IMR-90 (cell line): Measurements from ENCODE around the gene HNRNPUL1. TPM values are rescaled to one million over a fixed set of nuclear protein-coding genes. Genes with fewer than 3 reads are reported as not detected.

ENCODE experiments used
- ATAC-seq: fragments of 200-7000 bp; cut with Tn5 transposase; 2 replicates; pipeline ENCODE4 v1.9.1; 2020; ENCODE audit warnings: low read depth, mild to moderate bottlenecking, moderate library complexity
- BruUV-seq: library from RNA; stranded (reverse); fragments of 400-500 nt; replicated peaks from 2 replicates; lab custom pipeline; 2021; lab: Mats Ljungman, UMichigan
- CTCF ChIA-PET: fragments of 300-600 bp; formaldehyde crosslinking; extraction: SDS; loops from one replicate; lab custom pipeline; 2021; ENCODE audit warnings: antibody characterized with exemption; lab: Yijun Ruan, JAX
- POLR2A ChIA-PET: fragments of 300-600 bp; sonication (Branson Sonifier 250); formaldehyde crosslinking; loops from one replicate; lab custom pipeline; 2022; ENCODE audit warnings: antibody characterized with exemption; ENCODE audit not compliant: unreplicated experiment; lab: Charles Lee
- DNase-seq: peaks from one replicate; pipeline ENCODE4 v3.0.0; 2013
- H2AFZ ChIP-seq: replicated peaks from 2 replicates; pipeline ENCODE3; 2013; ENCODE audit warnings: low read length, mild to moderate bottlenecking; ENCODE audit not compliant: poor library complexity
- H2AK5ac ChIP-seq: 2 replicates; pipeline ENCODE4 v1.6.1; 2013; ENCODE audit warnings: low read depth, low read length, inconsistent platforms
- H2AK9ac ChIP-seq: replicated peaks from 2 replicates; pipeline ENCODE3; 2013; ENCODE audit warnings: mild to moderate bottlenecking, low read depth, low read length, moderate library complexity; ENCODE audit not compliant: poor library complexity
- H2BK120ac ChIP-seq: 2 replicates; pipeline ENCODE4 v1.6.1; 2013; ENCODE audit warnings: low read depth, low read length, inconsistent platforms
- H2BK15ac ChIP-seq: 3 replicates; pipeline ENCODE4 v1.6.1; 2013; ENCODE audit warnings: low read depth, low read length, inconsistent platforms
- H2BK20ac ChIP-seq: 2 replicates; pipeline ENCODE4 v1.6.1; 2013; ENCODE audit warnings: low read depth, mild to moderate bottlenecking, inconsistent platforms, low read length, moderate library complexity
- H2BK5ac ChIP-seq: 2 replicates; pipeline ENCODE4 v1.6.1; 2013; ENCODE audit warnings: mild to moderate bottlenecking, low read depth, low read length, inconsistent platforms; ENCODE audit not compliant: poor library complexity, severe bottlenecking
- H3K14ac ChIP-seq: replicated peaks from 2 replicates; pipeline ENCODE4 v1.6.1; 2013; ENCODE audit warnings: low read depth, low read length, inconsistent platforms
- H3K18ac ChIP-seq: 2 replicates; pipeline ENCODE4 v1.6.1; 2013; ENCODE audit warnings: low read depth, low read length, control low read depth
- H3K23ac ChIP-seq: 2 replicates; pipeline ENCODE4 v1.6.1; 2013; ENCODE audit warnings: low read depth, low read length, inconsistent platforms
- H3K27ac ChIP-seq: 2 replicates; pipeline ENCODE4 v1.5.1; 2013; ENCODE audit warnings: mild to moderate bottlenecking, control low read depth, low read length; ENCODE audit not compliant: insufficient read depth
- H3K27me3 ChIP-seq: 2 replicates; pipeline ENCODE4 v1.6.1; 2013; ENCODE audit warnings: low read length; ENCODE audit not compliant: control insufficient read depth, insufficient read depth
- H3K36me3 ChIP-seq: 2 replicates; pipeline ENCODE4 v1.6.1; 2013; ENCODE audit warnings: low read length, mixed read lengths; ENCODE audit not compliant: control insufficient read depth, insufficient read depth
- H3K4ac ChIP-seq: 2 replicates; pipeline ENCODE4 v1.6.1; 2013; ENCODE audit warnings: low read depth, low read length, inconsistent platforms
- H3K4me1 ChIP-seq: 2 replicates; pipeline ENCODE4 v1.6.1; 2013; ENCODE audit warnings: low read length, mixed read lengths; ENCODE audit not compliant: control insufficient read depth, insufficient read depth
- H3K4me2 ChIP-seq: 2 replicates; pipeline ENCODE4 v1.6.1; 2013; ENCODE audit warnings: low read depth, mild to moderate bottlenecking, control low read depth, low read length, moderate library complexity
- H3K4me3 ChIP-seq: 2 replicates; pipeline ENCODE4 v1.5.1; 2013; ENCODE audit warnings: low read depth, mild to moderate bottlenecking, control low read depth, low read length, moderate library complexity; ENCODE audit not compliant: insufficient read depth
- H3K56ac ChIP-seq: 2 replicates; pipeline ENCODE4 v1.6.1; 2013; ENCODE audit warnings: low read length, inconsistent platforms; ENCODE audit not compliant: insufficient read depth; ENCODE audit errors: extremely low read depth
- H3K79me1 ChIP-seq, 2 experiments: 2 replicates each; pipeline ENCODE4 v1.6.1; 2013; ENCODE audit warnings: low read length in 2 of 2, inconsistent platforms in 1 of 2, low read depth in 1 of 2
- H3K9ac ChIP-seq: 2 replicates; pipeline ENCODE4 v1.6.1; 2013; ENCODE audit warnings: low read depth, low read length, control low read depth
- H3K9me1 ChIP-seq: 2 replicates; pipeline ENCODE4 v1.6.1; 2013; ENCODE audit warnings: low read length, inconsistent platforms; ENCODE audit not compliant: insufficient read depth
- H3K9me3 ChIP-seq: 2 replicates; pipeline ENCODE4 v1.6.1; 2013; ENCODE audit warnings: low read length; ENCODE audit not compliant: control insufficient read depth, insufficient read depth
- H4K20me1 ChIP-seq: 2 replicates; pipeline ENCODE4 v1.6.1; 2013; ENCODE audit warnings: low read length, inconsistent platforms; ENCODE audit not compliant: insufficient read depth
- H4K5ac ChIP-seq: 2 replicates; pipeline ENCODE4 v1.6.1; 2013; ENCODE audit warnings: mild to moderate bottlenecking, low read depth, low read length, control low read depth
- H4K8ac ChIP-seq, 2 experiments: 2 replicates each; pipeline ENCODE4 v1.6.1; 2013; ENCODE audit warnings: low read depth in 2 of 2, low read length in 2 of 2, control low read depth in 1 of 2, inconsistent platforms in 1 of 2
- H4K91ac ChIP-seq: 2 replicates; pipeline ENCODE4 v1.6.1; 2013; ENCODE audit warnings: low read depth, low read length, inconsistent platforms; ENCODE audit not compliant: insufficient read depth
- BHLHE40 ChIP-seq: fragments of 150-350 bp; IDR thresholded peaks from 2 replicates; pipeline ENCODE4 v1.6.1; 2016; ENCODE audit warnings: mild to moderate bottlenecking, low read depth, low read length
- CEBPB ChIP-seq: IDR thresholded peaks from 2 replicates; pipeline ENCODE4 v1.6.1; 2012; ENCODE audit warnings: low read depth, low read length, improper control_type of control experiment
- CHD1 ChIP-seq: IDR thresholded peaks from 2 replicates; pipeline ENCODE4 v1.6.1; 2012; ENCODE audit warnings: low read depth, low read length, improper control_type of control experiment
- CTCF ChIP-seq: conservative IDR thresholded peaks from 2 replicates; pipeline ENCODE4 v1.5.1; 2012; ENCODE audit warnings: mild to moderate bottlenecking, low read depth, low read length, improper control_type of control experiment
- ELK1 ChIP-seq: fragments of 150-350 bp; IDR thresholded peaks from 2 replicates; pipeline ENCODE4 v1.6.1; 2016; ENCODE audit warnings: low read depth, mild to moderate bottlenecking, low read length, moderate library complexity, borderline replicate concordance
- FOS ChIP-seq: fragments of 150-350 bp; IDR thresholded peaks from 2 replicates; pipeline ENCODE4 v1.6.1; 2016; ENCODE audit warnings: low read depth, low read length
- MAZ ChIP-seq: IDR thresholded peaks from 2 replicates; pipeline ENCODE4 v1.6.1; 2012; ENCODE audit warnings: low read depth, mild to moderate bottlenecking, low read length, improper control_type of control experiment, moderate library complexity, borderline replicate concordance
- MXI1 ChIP-seq: IDR thresholded peaks from 2 replicates; pipeline ENCODE4 v1.6.1; 2012; ENCODE audit warnings: low read depth, mild to moderate bottlenecking, low read length, moderate library complexity, borderline replicate concordance
- NFE2L2 ChIP-seq: fragments of 150-350 bp; IDR thresholded peaks from 2 replicates; pipeline ENCODE4 v1.6.1; 2016; ENCODE audit warnings: low read depth, mild to moderate bottlenecking, low read length
- POLR2A ChIP-seq: IDR thresholded peaks from 2 replicates; pipeline ENCODE4 v1.6.1; 2012; ENCODE audit warnings: mild to moderate bottlenecking, low read depth, low read length
- RAD21 ChIP-seq: IDR thresholded peaks from 2 replicates; pipeline ENCODE4 v1.6.1; 2012; ENCODE audit warnings: low read length, improper control_type of control experiment
- RFX5 ChIP-seq: IDR thresholded peaks from 2 replicates; pipeline ENCODE4 v1.8.0; 2012; ENCODE audit warnings: low read depth, mild to moderate bottlenecking, low read length, moderate library complexity
- SMC3 ChIP-seq: fragments of 150-350 bp; IDR thresholded peaks from 2 replicates; pipeline ENCODE4 v1.6.1; 2016; ENCODE audit warnings: low read depth, mild to moderate bottlenecking, antibody characterized with exemption, low read length, moderate library complexity
- USF2 ChIP-seq: fragments of 150-350 bp; IDR thresholded peaks from 2 replicates; pipeline ENCODE4 v1.6.1; 2017; ENCODE audit warnings: mild to moderate bottlenecking, antibody characterized with exemption, low read length, low read depth
- WGBS, 2 experiments: methylation state at CpG; one replicate each; pipeline versions ENCODE4 v1.1.5 to v1.1.7; 2013; ENCODE audit warnings: missing lambda C conversion rate in 2 of 2; ENCODE audit not compliant: insufficient read length in 1 of 2; ENCODE audit errors: extremely low coverage in 2 of 2; 5-methylcytosine and 5-hydroxymethylcytosine counted together
- dilution Hi-C: fragments of 300-500 bp; cut with HindIII; formaldehyde crosslinking; loops from one replicate; pipeline ENCODE4 v1.14.3; 2018; ENCODE audit warnings: low sequenced_read_pairs; ENCODE audit not compliant: unreplicated experiment
- in situ Hi-C: fragments of 300-500 bp; cut with MboI; formaldehyde crosslinking; loops from 3 replicates; pipeline ENCODE4 v1.14.3; 2019; ENCODE audit warnings: low sequenced_read_pairs, inconsistent platforms, mixed read lengths
- intact Hi-C: fragments of 100-400 bp; cut with micrococcal nuclease; formaldehyde crosslinking; loops from 2 replicates; pipeline ENCODE4 v1.10.0; 2022
- polyA plus RNA-seq, 3 experiments: library from polyadenylated mRNA; depleted of rRNA; stranded (reverse); fragments of >200 nt; gene quantifications; 2 replicates each; pipeline ENCODE4 v1.2.3, GENCODE V29; 2012; ENCODE audit warnings: low replicate concordance in 1 of 3
- total RNA-seq: library from RNA; depleted of rRNA; stranded (reverse); fragments of >200 nt; gene quantifications from 2 replicates; pipeline ENCODE4 v1.2.3, GENCODE V29; 2012

Gene HNRNPUL1
- total and polyA plus RNA-seq, 2 of the 4 experiments (the other 2 are of a cell fraction): 50.7 to 67.3 TPM

DNA sequence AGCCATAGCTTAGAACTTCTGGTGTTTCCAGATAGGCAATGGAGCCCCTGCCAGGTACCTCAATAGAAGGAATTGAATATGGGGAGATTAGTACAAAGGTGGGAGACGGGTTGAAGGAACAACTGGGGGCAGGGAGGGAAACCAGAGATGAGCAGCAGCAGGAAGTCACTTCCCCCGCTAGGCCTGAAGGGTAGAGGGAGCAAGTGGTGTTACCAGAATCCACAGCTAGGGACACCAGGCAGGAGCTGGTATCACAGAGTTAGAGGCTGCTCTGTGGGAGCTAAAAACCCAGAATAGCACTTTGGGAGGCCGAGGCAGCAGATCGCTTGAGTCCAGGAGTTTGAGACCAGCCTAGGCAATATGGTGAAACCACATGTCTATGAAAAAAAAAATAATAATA, 15.3 kb upstream of the HNRNPUL1 start:
- in situ Hi-C loops: no loop called here
- Histone ChIP-seq H3K36me3 (peaks cover 81% of the 10 kb centered on the region), H3K4me1 (no peaks in the 10 kb centered on the region), H3K9me3 (no peaks in the 10 kb centered on the region), H3K18ac (no peak overlapping the region), H2BK20ac (no peak overlapping the region), H3K4ac (no peak overlapping the region), H3K4me3 (no peak overlapping the region), H3K9ac (no peak overlapping the region), H3K9me1 (no peaks in the 10 kb centered on the region), H2BK5ac (no peak overlapping the region), H3K56ac (no peak overlapping the region), H3K79me1 (peaks cover 44 to 66% of the 10 kb centered on the region in 2 experiments), H3K14ac (no peak overlapping the region), H2AFZ (no peak overlapping the region), H3K27me3 (no peaks in the 10 kb centered on the region), H4K8ac (peak overlapping the region in 1 of 2 experiments; percentile 28; a peak in 1 of 4 replicates), H4K5ac (no peak overlapping the region), H4K20me1 (peaks cover 20% of the 10 kb centered on the region; the same call in 1 of the 2 replicates), H2BK15ac (no peak overlapping the region), H3K27ac (no peak overlapping the region), H2AK9ac (peak overlapping the region; percentile 1), H2AK5ac (no peak overlapping the region), H3K4me2 (no peak overlapping the region), H4K91ac (no peak overlapping the region), H3K23ac (no peak overlapping the region), H2BK120ac (no peak overlapping the region)
- ChIA-PET POLR2A (no interaction called here), CTCF (no interaction called here)
- no TSS peak for BruUV-seq
- intact Hi-C loops: no loop called here
- ATAC-seq (no peak), DNase-seq (no peak)
- 100% methylated on average over 1 of the region's 4 CpGs; no CpG with 5 or more reads in 1 of the 2 experiments for WGBS, 2 experiments
- no peak for TF ChIP-seq RAD21
- no peak for TF ChIP-seq NFE2L2
- TF ChIP-seq POLR2A: no peak
- no peak for TF ChIP-seq CHD1
- no peak for TF ChIP-seq MXI1
- no peak for TF ChIP-seq USF2
- no peak for TF ChIP-seq SMC3
- no peak for TF ChIP-seq RFX5
- TF ChIP-seq FOS: no peak
- TF ChIP-seq MAZ: no peak
- no peak for TF ChIP-seq CTCF
- TF ChIP-seq BHLHE40: no peak
- TF ChIP-seq ELK1: no peak
- TF ChIP-seq CEBPB: no peak
- dilution Hi-C loops: no loop called here
